Measurements from ENCODE around the gene TCF7L2.

The TCF7L2 gene

GRCh38 chr10:113041841-113042750, 92.0 kb downstream of the TCF7L2 start:
- TF ChIP-seq CTCF (conservative IDR thresholded peaks at IDR 0.05) = no peak
- no peak overlapping the region for H3K27ac ChIP-seq

GRCh38 chr10:113042868-113043267, 92.8 kb downstream of the TCF7L2 start:
- TF ChIP-seq CTCF (conservative IDR thresholded peaks at IDR 0.05) = no peak
- no peak overlapping the region for H3K27ac ChIP-seq

GRCh38 chr10:113044016-113044755, 94.1 kb downstream of the TCF7L2 start:
- H3K27ac ChIP-seq = no peak overlapping the region
- no peak for TF ChIP-seq CTCF (conservative IDR thresholded peaks at IDR 0.05)

- H3K27ac ChIP-seq = no peak overlapping the region
- TF ChIP-seq CTCF (conservative IDR thresholded peaks at IDR 0.05) = no peak
These were observed 95.4 kb downstream of the TCF7L2 start for GRCh38 chr10:113045147-113046055.

GRCh38 chr10:113047151-113047550, 97.1 kb downstream of the TCF7L2 start:
- no peak for TF ChIP-seq CTCF (conservative IDR thresholded peaks at IDR 0.05)
- H3K27ac ChIP-seq = no peak overlapping the region

- no peak overlapping the region for H3K27ac ChIP-seq
- no peak for TF ChIP-seq CTCF (conservative IDR thresholded peaks at IDR 0.05)
These were observed 97.5 kb downstream of the TCF7L2 start for GRCh38 chr10:113047605-113047962.
